ENCODE measurements around the gene NPEPPS.

Gene NPEPPS

GRCh38 chr17:47641202-47641601, 110.3 kb downstream of the NPEPPS start:
- Histone ChIP-seq H3F3A (ENCODE audit: insufficient read depth) (no peaks in the 10 kb centered on the region), H4K20me1 (ENCODE audit: low read depth, low read length) (no peaks in the 10 kb centered on the region), H3K27ac (ENCODE audit: low read depth, low read length) (no peak overlapping the region), H3K36me3 (ENCODE audit: low read length) (no peaks in the 10 kb centered on the region), H3K27me3 (ENCODE audit: low read length) (no peaks in the 10 kb centered on the region), H3K79me2 (ENCODE audit: insufficient read depth, low read length) (no peaks in the 10 kb centered on the region), H3K9ac (ENCODE audit: low read length) (no peak overlapping the region), H3K4me3 (ENCODE audit: insufficient read depth, low read length, poor library complexity, severe bottlenecking) (no peak overlapping the region), H3K9me3 (ENCODE audit: insufficient read depth, low read length) (no peaks in the 10 kb centered on the region), H2AFZ (ENCODE audit: low read depth, low read length, severe bottlenecking) (no peak overlapping the region), H3K4me2 (ENCODE audit: low read depth, low read length, poor library complexity, severe bottlenecking) (no peak overlapping the region), H3K9me2 (replicated peaks; ENCODE audit: insufficient read depth, low read length) (no peaks in the 10 kb centered on the region)
- TF ChIP-seq CTCF (IDR thresholded peaks at IDR 0.05; ENCODE audit: insufficient read depth, low read length, poor library complexity, severe bottlenecking) (no peak), EZH2phosphoT487 (conservative IDR thresholded peaks at IDR 0.05; ENCODE audit: low read length) (no peak)

GRCh38 chr17:47643116-47643515, 112.2 kb downstream of the NPEPPS start:
- TF ChIP-seq EZH2phosphoT487 (conservative IDR thresholded peaks at IDR 0.05; ENCODE audit: low read length) (no peak), CTCF (IDR thresholded peaks at IDR 0.05; ENCODE audit: insufficient read depth, low read length, poor library complexity, severe bottlenecking) (no peak)
- Histone ChIP-seq H2AFZ (ENCODE audit: low read depth, low read length, severe bottlenecking) (no peak overlapping the region), H3K36me3 (ENCODE audit: low read length) (no peaks in the 10 kb centered on the region), H3K27me3 (ENCODE audit: low read length) (no peaks in the 10 kb centered on the region), H3K4me2 (ENCODE audit: low read depth, low read length, poor library complexity, severe bottlenecking) (no peak overlapping the region), H3K27ac (ENCODE audit: low read depth, low read length) (no peak overlapping the region), H3K9me2 (replicated peaks; ENCODE audit: insufficient read depth, low read length) (no peaks in the 10 kb centered on the region), H4K20me1 (ENCODE audit: low read depth, low read length) (no peaks in the 10 kb centered on the region), H3K9me3 (ENCODE audit: insufficient read depth, low read length) (no peaks in the 10 kb centered on the region), H3F3A (ENCODE audit: insufficient read depth) (no peaks in the 10 kb centered on the region), H3K9ac (ENCODE audit: low read length) (no peak overlapping the region), H3K4me3 (ENCODE audit: insufficient read depth, low read length, poor library complexity, severe bottlenecking) (no peak overlapping the region), H3K79me2 (ENCODE audit: insufficient read depth, low read length) (peaks cover under 1% of the 10 kb centered on the region; the same call in 1 of the 2 replicates)

GRCh38 chr17:47644324-47644723, 113.4 kb downstream of the NPEPPS start:
- H3K9me2 ChIP-seq (replicated peaks; ENCODE audit: insufficient read depth, low read length), result no peaks in the 10 kb centered on the region
- H3K27me3 ChIP-seq (ENCODE audit: low read length), result no peaks in the 10 kb centered on the region
- H3K9me3 ChIP-seq (ENCODE audit: insufficient read depth, low read length), result no peaks in the 10 kb centered on the region
- peaks cover 8% of the 10 kb centered on the region for H3K79me2 ChIP-seq (ENCODE audit: insufficient read depth, low read length)
- no peaks in the 10 kb centered on the region for H3K36me3 ChIP-seq (ENCODE audit: low read length)
- no peak overlapping the region for H3K4me3 ChIP-seq (ENCODE audit: insufficient read depth, low read length, poor library complexity, severe bottlenecking)
- no peak overlapping the region for H3K4me2 ChIP-seq (ENCODE audit: low read depth, low read length, poor library complexity, severe bottlenecking)
- TF ChIP-seq CTCF (IDR thresholded peaks at IDR 0.05; ENCODE audit: insufficient read depth, low read length, poor library complexity, severe bottlenecking) (no peak), EZH2phosphoT487 (conservative IDR thresholded peaks at IDR 0.05; ENCODE audit: low read length) (no peak)
- no peak overlapping the region for H3K27ac ChIP-seq (ENCODE audit: low read depth, low read length)
- H4K20me1 ChIP-seq (ENCODE audit: low read depth, low read length), result no peaks in the 10 kb centered on the region
- no peak overlapping the region for H2AFZ ChIP-seq (ENCODE audit: low read depth, low read length, severe bottlenecking)
- H3F3A ChIP-seq (ENCODE audit: insufficient read depth), result peaks cover 7% of the 10 kb centered on the region; the same call in 1 of the 2 replicates
- no peak overlapping the region for H3K9ac ChIP-seq (ENCODE audit: low read length)

All from SU-DHL-6 (cell line).